Osteocyte (in vitro differentiated cells): ENCODE measurements around the gene SUN1. TPM values are rescaled to one million over a fixed set of nuclear protein-coding genes. Genes with fewer than 3 reads are reported as not detected.

Experiments used
- DNase-seq: peaks from one replicate; pipeline ENCODE4 v3.0.0; 2021; ENCODE audit warnings: mixed read lengths; ENCODE audit not compliant: unreplicated experiment; ENCODE audit errors: extremely low spot score
- H3K27ac Mint-ChIP-seq: one replicate; pipeline ENCODE4 v1.8.0; 2021; ENCODE audit warnings: mild to moderate bottlenecking, mixed read lengths; ENCODE audit not compliant: unreplicated experiment
- H3K27me3 Mint-ChIP-seq: one replicate; pipeline ENCODE4 v1.8.0; 2021; ENCODE audit warnings: mixed read lengths; ENCODE audit not compliant: unreplicated experiment
- H3K36me3 Mint-ChIP-seq: one replicate; pipeline ENCODE4 v1.8.0; 2021; ENCODE audit warnings: mixed read lengths; ENCODE audit not compliant: unreplicated experiment
- H3K4me1 Mint-ChIP-seq: one replicate; pipeline ENCODE4 v1.8.0; 2021; ENCODE audit warnings: mixed read lengths; ENCODE audit not compliant: unreplicated experiment
- H3K4me3 Mint-ChIP-seq: one replicate; pipeline ENCODE4 v1.8.0; 2021; ENCODE audit warnings: mild to moderate bottlenecking, moderate library complexity, mixed read lengths; ENCODE audit not compliant: unreplicated experiment
- H3K9me3 Mint-ChIP-seq: one replicate; pipeline ENCODE4 v1.8.0; 2021; ENCODE audit warnings: mixed read lengths; ENCODE audit not compliant: unreplicated experiment
- total RNA-seq: library from RNA; stranded (reverse); gene quantifications from 2 replicates; pipeline ENCODE4 v1.2.1, GENCODE V29; 2021
- TF ChIP-seq, protein P1 (sequence below): fragments of 200-600 bp; sonication (generic); IDR thresholded peaks from 2 replicates; pipeline ENCODE4 v1.5.0; 2021; ENCODE audit warnings: antibody characterized with exemption, mild to moderate bottlenecking, moderate library complexity

SUN1 gene
- total RNA-seq, 1 donor from 2014 or later = 212 TPM

DNA sequence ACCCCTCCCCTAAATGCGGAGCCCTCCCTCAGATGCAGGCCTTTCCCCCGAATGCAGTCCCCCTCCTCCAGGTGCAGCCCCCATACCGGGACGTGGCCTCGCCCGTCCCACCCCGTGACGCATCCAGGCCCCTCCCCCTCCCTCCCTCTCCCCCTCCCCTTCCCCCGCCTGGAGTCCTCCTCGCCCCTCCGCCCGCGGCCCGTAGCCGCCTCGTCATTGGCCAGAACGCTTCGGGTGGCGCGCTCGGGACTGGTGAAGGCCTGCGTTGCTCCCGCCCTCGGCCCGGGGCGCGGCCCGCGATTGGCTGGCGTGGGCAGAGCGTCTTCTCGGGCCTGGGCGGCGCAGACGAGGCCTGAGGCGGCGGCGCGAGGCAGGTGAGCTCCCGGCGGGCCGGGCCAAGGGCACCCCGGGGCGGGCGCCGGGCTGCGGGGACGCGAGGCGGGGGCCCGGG, 16.0 kb upstream of the SUN1 start:
- H3K27me3 Mint-ChIP-seq = no peaks in the 10 kb centered on the region
- peaks cover 60% of the 10 kb centered on the region for H3K4me1 Mint-ChIP-seq
- peaks cover 9% of the 10 kb centered on the region for H3K9me3 Mint-ChIP-seq
- no peak overlapping the region for H3K27ac Mint-ChIP-seq
- H3K4me3 Mint-ChIP-seq = peak overlapping the region; percentile 71
- DNase-seq = peak; percentile 99
- TF ChIP-seq, protein P1, sequence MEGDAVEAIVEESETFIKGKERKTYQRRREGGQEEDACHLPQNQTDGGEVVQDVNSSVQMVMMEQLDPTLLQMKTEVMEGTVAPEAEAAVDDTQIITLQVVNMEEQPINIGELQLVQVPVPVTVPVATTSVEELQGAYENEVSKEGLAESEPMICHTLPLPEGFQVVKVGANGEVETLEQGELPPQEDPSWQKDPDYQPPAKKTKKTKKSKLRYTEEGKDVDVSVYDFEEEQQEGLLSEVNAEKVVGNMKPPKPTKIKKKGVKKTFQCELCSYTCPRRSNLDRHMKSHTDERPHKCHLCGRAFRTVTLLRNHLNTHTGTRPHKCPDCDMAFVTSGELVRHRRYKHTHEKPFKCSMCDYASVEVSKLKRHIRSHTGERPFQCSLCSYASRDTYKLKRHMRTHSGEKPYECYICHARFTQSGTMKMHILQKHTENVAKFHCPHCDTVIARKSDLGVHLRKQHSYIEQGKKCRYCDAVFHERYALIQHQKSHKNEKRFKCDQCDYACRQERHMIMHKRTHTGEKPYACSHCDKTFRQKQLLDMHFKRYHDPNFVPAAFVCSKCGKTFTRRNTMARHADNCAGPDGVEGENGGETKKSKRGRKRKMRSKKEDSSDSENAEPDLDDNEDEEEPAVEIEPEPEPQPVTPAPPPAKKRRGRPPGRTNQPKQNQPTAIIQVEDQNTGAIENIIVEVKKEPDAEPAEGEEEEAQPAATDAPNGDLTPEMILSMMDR = no peak
- H3K36me3 Mint-ChIP-seq = peaks cover 6% of the 10 kb centered on the region

GRCh38 chr7:816751-817671, 15.3 kb upstream of the SUN1 start:
- Mint-ChIP-seq H3K4me1 (peaks cover 63% of the 10 kb centered on the region), H3K9me3 (peaks cover 9% of the 10 kb centered on the region), H3K36me3 (peaks cover 6% of the 10 kb centered on the region), H3K4me3 (peak overlapping the region; percentile 89), H3K27me3 (no peaks in the 10 kb centered on the region), H3K27ac (peak overlapping the region; percentile 90)
- TF ChIP-seq, protein P1 = no peak
- no peak for DNase-seq

- Mint-ChIP-seq H3K27ac (peak overlapping the region; percentile 90), H3K27me3 (no peaks in the 10 kb centered on the region), H3K4me3 (peak overlapping the region; percentile 89), H3K4me1 (peaks cover 62% of the 10 kb centered on the region), H3K36me3 (peaks cover 10% of the 10 kb centered on the region), H3K9me3 (peaks cover 9% of the 10 kb centered on the region)
- no peak for DNase-seq
- TF ChIP-seq, protein P1 = peak; percentile 40
These were observed 14.1 kb upstream of the SUN1 start for GRCh38 chr7:818031-818699.

DNA sequence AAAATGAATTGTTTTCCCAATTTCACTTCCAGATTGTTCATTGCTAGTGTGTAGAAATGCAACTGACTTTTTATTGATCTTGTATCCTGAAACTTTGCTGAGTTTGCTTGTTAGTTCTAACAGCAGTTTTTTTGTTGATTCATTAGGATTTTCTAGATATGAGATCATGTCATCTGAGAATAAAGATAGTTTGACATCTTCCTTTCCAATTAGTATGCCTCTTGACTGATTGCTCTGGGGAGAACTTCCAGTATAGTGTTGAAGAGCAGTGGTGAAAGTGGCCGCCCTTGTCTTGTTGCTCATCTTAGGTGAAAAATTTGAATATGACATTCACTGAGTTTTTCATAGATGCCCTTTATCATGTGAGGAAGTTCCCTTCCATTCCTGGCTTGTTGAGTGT, 11.9 kb upstream of the SUN1 start:
- Mint-ChIP-seq H3K27me3 (no peaks in the 10 kb centered on the region), H3K36me3 (peaks cover 12% of the 10 kb centered on the region), H3K27ac (no peak overlapping the region), H3K4me1 (peaks cover 66% of the 10 kb centered on the region), H3K9me3 (peaks cover 9% of the 10 kb centered on the region), H3K4me3 (no peak overlapping the region)
- no peak for DNase-seq
- TF ChIP-seq, protein P1 = no peak

- peaks cover 12% of the 10 kb centered on the region for H3K36me3 Mint-ChIP-seq
These were observed 10.6 kb upstream of the SUN1 start for GRCh38 chr7:821688-822087.

More at GRCh38 chr7:821688-822087, 10.6 kb upstream of the SUN1 start:
- Mint-ChIP-seq H3K27ac (peak overlapping the region; percentile 46), H3K27me3 (no peaks in the 10 kb centered on the region), H3K4me1 (peaks cover 78% of the 10 kb centered on the region), H3K4me3 (no peak overlapping the region), H3K9me3 (peaks cover 9% of the 10 kb centered on the region)
- no peak for DNase-seq
- TF ChIP-seq, protein P1 = no peak
